ENCODE measurements around the gene CFAP61. TPM values are rescaled to one million over a fixed set of nuclear protein-coding genes. Genes with fewer than 3 reads are reported as not detected.

CFAP61 gene
- total and polyA plus RNA-seq, 9 of the 15 experiments (the other 6 are each of a cell fraction or from before 2014, with no cell fraction given): 0.11 TPM; not detected in 8

- no peak for TF ChIP-seq FOXK1 (CRISPR knock-in tag; IDR thresholded peaks at IDR 0.05; ENCODE audit: borderline replicate concordance)
- TF ChIP-seq TEAD4 (IDR thresholded peaks at IDR 0.05; ENCODE audit: low read length): no peak
- TF ChIP-seq TEAD4 (CRISPR knock-in tag; IDR thresholded peaks at IDR 0.05; ENCODE audit: borderline replicate concordance): no peak
- no peak for TF ChIP-seq ZBTB43 (CRISPR knock-in tag; IDR thresholded peaks at IDR 0.05)
Measured at GRCh38 chr20:20089018-20089417, 36.7 kb downstream of the CFAP61 start (continued).

GRCh38 chr20:20089939-20090338, 37.6 kb downstream of the CFAP61 start:
- Histone ChIP-seq H3K36me3 (ENCODE audit: control insufficient read depth, insufficient read depth, low read length) (no peaks in the 10 kb centered on the region), H3K4me2 (ENCODE audit: insufficient read depth, low read length) (no peak overlapping the region), H4K20me1 (replicated peaks; ENCODE audit: control insufficient read depth, insufficient read depth, low read length) (no peaks in the 10 kb centered on the region), H3K27me3 (ENCODE audit: control insufficient read depth in 2 of 2, insufficient read depth in 2 of 2, low read length in 2 of 2) (peaks cover 2 to 4% of the 10 kb centered on the region in 2 experiments; a peak in 2 of 5 replicates), H3K79me2 (ENCODE audit: control insufficient read depth, insufficient read depth, low read length) (no peaks in the 10 kb centered on the region), H3K27ac (ENCODE audit: extremely low read depth, low read depth, low read length) (no peak overlapping the region), H2AFZ (ENCODE audit: low read depth, low read length) (no peak overlapping the region), H3K9me1 (ENCODE audit: control insufficient read depth, insufficient read depth, low read length) (no peaks in the 10 kb centered on the region), H3K9me3 (replicated peaks; ENCODE audit: control insufficient read depth, insufficient read depth, low read depth, low read length) (no peaks in the 10 kb centered on the region), H3K9ac (ENCODE audit: insufficient read depth in 1 of 2, low read depth in 2 of 2, low read length in 2 of 2) (no peak overlapping the region), H3K4me1 (replicated peaks in 1 of 2; ENCODE audit: control insufficient read depth in 2 of 2, insufficient read depth in 2 of 2, low read length in 2 of 2) (no peaks in the 10 kb centered on the region), H3K4me3 (no peak overlapping the region)
- FAIRE-seq (no peak), DNase-seq (ENCODE audit: extremely low read depth in 1 of 4, low spot score in 3 of 4) (no peak), ATAC-seq (no peak)
- 0% methylated on average over 1 of the region's 1 CpG for WGBS (ENCODE audit: insufficient coverage, low coverage, missing lambda C conversion rate)
- intact Hi-C loops (cut with micrococcal nuclease): loop anchor here (10.0 kb wide), 1 partner anchor 505 kb away; no protein-coding TSS in a partner anchor
- POLR2A ChIA-PET: no interaction called here
- CTCF ChIA-PET (ENCODE audit: low intra/inter-chr PET ratio): no interaction called here
- BruUV-seq (replicated peaks): no TSS peak
- in situ Hi-C loops (cut with MboI): loop anchor here (25.0 kb wide), 2 partner anchors 472 to 722 kb away; no protein-coding TSS in a partner anchor
- no peak for TF ChIP-seq ZBTB26 (CRISPR knock-in tag; IDR thresholded peaks at IDR 0.05)
- TF ChIP-seq HMG20A (CRISPR knock-in tag; conservative IDR thresholded peaks at IDR 0.05): no peak
- no peak for TF ChIP-seq ZNF655 (CRISPR knock-in tag; IDR thresholded peaks at IDR 0.05)
- no peak for TF ChIP-seq ZNF23 (CRISPR knock-in tag; IDR thresholded peaks at IDR 0.05)
- no peak for TF ChIP-seq MYBL2 (IDR thresholded peaks at IDR 0.05; ENCODE audit: low read depth)
- TF ChIP-seq MYBL2 (CRISPR knock-in tag; IDR thresholded peaks at IDR 0.05; ENCODE audit: borderline replicate concordance): no peak
- no peak for TF ChIP-seq POLR3A (IDR thresholded peaks at IDR 0.05; ENCODE audit: borderline replicate concordance, extremely low read depth, insufficient read depth, insufficient read length)
- no peak for TF ChIP-seq ELK1 (CRISPR knock-in tag; IDR thresholded peaks at IDR 0.05)
- TF ChIP-seq ZNF24 (IDR thresholded peaks at IDR 0.05): no peak
- no peak for TF ChIP-seq TRIM25 (IDR thresholded peaks at IDR 0.05; ENCODE audit: borderline replicate concordance)
- no peak for TF ChIP-seq ZNF263 (CRISPR knock-in tag; IDR thresholded peaks at IDR 0.05; ENCODE audit: borderline replicate concordance)
- TF ChIP-seq ZSCAN29 (IDR thresholded peaks at IDR 0.05): no peak
